ENCODE measurements around the gene RPGRIP1. TPM values are rescaled to one million over a fixed set of nuclear protein-coding genes. Genes with fewer than 3 reads are reported as not detected.

Gene RPGRIP1
- total and polyA plus RNA-seq, 9 of the 15 experiments (the other 6 are each of a cell fraction or from before 2014, with no cell fraction given), result 0.47 to 0.95 (median 0.65) TPM; not detected in 1

DNA sequence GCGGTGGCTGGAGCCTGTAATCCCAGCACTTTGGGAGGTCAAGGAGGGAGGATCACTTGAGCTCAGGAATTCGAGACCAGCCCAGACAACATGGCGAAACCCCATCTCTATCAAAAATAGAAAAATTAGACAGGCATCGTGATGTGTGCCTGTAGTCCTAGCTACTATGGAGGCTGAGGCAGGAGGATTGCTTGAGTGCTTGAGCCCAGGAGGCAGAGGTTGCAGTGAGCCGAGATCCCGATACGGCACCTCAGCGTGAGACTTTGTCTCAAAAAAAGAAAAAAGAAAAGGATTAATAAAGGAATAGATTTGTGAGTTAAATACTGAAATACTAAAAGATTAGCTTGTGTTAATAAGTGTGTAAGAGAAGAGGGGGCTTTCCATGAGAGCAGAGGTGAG is 29.4 kb downstream of the RPGRIP1 start (continued):
- TF ChIP-seq MCM3 (IDR thresholded peaks at IDR 0.05) (no peak), CBFA2T2 (conservative IDR thresholded peaks at IDR 0.05) (no peak), RBM34 (IDR thresholded peaks at IDR 0.05; ENCODE audit: borderline replicate concordance, insufficient read depth, low read length) (no peak), NFXL1 (CRISPR knock-in tag; IDR thresholded peaks at IDR 0.05) (no peak), NFRKB (IDR thresholded peaks at IDR 0.05; ENCODE audit: low read depth) (no peak; the same call in 1 of the 2 replicates), HDAC2 (IDR thresholded peaks at IDR 0.05) (no peak), ZBTB43 (CRISPR knock-in tag; IDR thresholded peaks at IDR 0.05) (no peak), CTBP1 (IDR thresholded peaks at IDR 0.05; ENCODE audit: borderline replicate concordance) (no peak), TAF9B (IDR thresholded peaks at IDR 0.05; ENCODE audit: partially characterized antibody) (peak; percentile 34), ZNF592 (IDR thresholded peaks at IDR 0.05) (peak; percentile 71), TAF7 (tag; IDR thresholded peaks at IDR 0.05) (0 out of 2 replicates have a peak, but pooled peaks have one; percentile 15), ADNP (tag; IDR thresholded peaks at IDR 0.05) (no peak), CCNT2 (IDR thresholded peaks at IDR 0.05; ENCODE audit: borderline replicate concordance, extremely low read depth, insufficient read length, low read depth, low read length) (no peak), SNRNP70 (optimal IDR thresholded peaks at IDR 0.05; ENCODE audit: low read depth, low read length) (no peak)
- TF ChIP-seq, protein P1, sequence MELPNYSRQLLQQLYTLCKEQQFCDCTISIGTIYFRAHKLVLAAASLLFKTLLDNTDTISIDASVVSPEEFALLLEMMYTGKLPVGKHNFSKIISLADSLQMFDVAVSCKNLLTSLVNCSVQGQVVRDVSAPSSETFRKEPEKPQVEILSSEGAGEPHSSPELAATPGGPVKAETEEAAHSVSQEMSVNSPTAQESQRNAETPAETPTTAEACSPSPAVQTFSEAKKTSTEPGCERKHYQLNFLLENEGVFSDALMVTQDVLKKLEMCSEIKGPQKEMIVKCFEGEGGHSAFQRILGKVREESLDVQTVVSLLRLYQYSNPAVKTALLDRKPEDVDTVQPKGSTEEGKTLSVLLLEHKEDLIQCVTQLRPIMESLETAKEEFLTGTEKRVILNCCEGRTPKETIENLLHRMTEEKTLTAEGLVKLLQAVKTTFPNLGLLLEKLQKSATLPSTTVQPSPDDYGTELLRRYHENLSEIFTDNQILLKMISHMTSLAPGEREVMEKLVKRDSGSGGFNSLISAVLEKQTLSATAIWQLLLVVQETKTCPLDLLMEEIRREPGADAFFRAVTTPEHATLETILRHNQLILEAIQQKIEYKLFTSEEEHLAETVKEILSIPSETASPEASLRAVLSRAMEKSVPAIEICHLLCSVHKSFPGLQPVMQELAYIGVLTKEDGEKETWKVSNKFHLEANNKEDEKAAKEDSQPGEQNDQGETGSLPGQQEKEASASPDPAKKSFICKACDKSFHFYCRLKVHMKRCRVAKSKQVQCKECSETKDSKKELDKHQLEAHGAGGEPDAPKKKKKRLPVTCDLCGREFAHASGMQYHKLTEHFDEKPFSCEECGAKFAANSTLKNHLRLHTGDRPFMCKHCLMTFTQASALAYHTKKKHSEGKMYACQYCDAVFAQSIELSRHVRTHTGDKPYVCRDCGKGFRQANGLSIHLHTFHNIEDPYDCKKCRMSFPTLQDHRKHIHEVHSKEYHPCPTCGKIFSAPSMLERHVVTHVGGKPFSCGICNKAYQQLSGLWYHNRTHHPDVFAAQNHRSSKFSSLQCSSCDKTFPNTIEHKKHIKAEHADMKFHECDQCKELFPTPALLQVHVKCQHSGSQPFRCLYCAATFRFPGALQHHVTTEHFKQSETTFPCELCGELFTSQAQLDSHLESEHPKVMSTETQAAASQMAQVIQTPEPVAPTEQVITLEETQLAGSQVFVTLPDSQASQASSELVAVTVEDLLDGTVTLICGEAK (IDR thresholded peaks at IDR 0.05), result peak; percentile 48; the same call in 1 of the 2 replicates
- TF ChIP-seq, protein P1 (CRISPR knock-in tag; IDR thresholded peaks at IDR 0.05), result no peak
